Esophagus mucosa (tissue), 1 donor: Measurements from ENCODE around the gene LCN2. TPM values are rescaled to one million over a fixed set of nuclear protein-coding genes. Genes with fewer than 3 reads are reported as not detected.
A peak's percentile ranks its signal among the peaks of the same experiment; 100 is the strongest.

Source experiments
- ATAC-seq: fragments of 200-7000 bp; cut with Tn5 transposase; one replicate; pipeline ENCODE4 v1.9.1; 2020
- total RNA-seq: library from RNA; stranded (reverse); gene quantifications from one replicate; pipeline ENCODE4 v1.2.4, GENCODE V29; 2023
- donor health status: DM: yes; HTN: yes; CAD: no.

LCN2 gene
- total RNA-seq, 1 donor from 2014 or later: 525 TPM

- ATAC-seq: peak; percentile 4
Observed at GRCh38 chr9:128150594-128151308, 1.5 kb downstream of the LCN2 start.

DNA sequence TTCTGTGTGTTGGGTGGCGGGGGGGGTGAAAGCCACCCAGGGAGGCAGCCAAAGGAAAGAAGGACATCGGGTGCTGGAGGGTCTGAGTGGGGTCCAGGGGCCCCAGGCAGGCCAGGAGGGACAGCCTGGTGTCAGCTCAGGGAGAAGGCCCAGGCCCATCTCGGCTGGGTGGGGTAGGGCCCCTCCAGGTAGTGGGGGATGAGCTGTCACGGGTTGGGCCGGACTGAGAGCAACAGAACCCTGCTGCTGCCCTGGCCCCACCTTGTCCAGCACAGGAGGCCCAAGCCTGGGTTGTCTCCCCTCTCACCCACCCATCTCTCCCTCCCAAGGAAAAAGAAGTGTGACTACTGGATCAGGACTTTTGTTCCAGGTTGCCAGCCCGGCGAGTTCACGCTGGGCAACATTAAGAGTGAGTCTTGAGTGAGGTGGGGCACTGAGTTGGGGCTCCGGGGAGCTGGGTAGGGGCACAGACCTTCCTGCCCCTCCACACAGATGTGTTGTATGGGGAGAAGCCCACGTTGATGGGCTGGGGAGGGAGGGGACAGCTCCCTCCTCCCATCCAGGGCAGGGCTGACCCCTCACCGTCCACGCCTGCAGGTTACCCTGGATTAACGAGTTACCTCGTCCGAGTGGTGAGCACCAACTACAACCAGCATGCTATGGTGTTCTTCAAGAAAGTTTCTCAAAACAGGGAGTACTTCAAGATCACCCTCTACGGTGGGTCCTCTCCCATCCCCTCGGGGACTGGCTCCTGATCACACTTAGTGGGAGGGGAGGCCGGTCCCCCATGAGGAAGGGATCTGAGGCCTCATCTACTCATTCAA lies 2.3 kb downstream of the LCN2 start:
- no peak for ATAC-seq

- ATAC-seq: no peak
Observed at GRCh38 chr9:128152133-128153059, 3.1 kb downstream of the LCN2 start.

DNA sequence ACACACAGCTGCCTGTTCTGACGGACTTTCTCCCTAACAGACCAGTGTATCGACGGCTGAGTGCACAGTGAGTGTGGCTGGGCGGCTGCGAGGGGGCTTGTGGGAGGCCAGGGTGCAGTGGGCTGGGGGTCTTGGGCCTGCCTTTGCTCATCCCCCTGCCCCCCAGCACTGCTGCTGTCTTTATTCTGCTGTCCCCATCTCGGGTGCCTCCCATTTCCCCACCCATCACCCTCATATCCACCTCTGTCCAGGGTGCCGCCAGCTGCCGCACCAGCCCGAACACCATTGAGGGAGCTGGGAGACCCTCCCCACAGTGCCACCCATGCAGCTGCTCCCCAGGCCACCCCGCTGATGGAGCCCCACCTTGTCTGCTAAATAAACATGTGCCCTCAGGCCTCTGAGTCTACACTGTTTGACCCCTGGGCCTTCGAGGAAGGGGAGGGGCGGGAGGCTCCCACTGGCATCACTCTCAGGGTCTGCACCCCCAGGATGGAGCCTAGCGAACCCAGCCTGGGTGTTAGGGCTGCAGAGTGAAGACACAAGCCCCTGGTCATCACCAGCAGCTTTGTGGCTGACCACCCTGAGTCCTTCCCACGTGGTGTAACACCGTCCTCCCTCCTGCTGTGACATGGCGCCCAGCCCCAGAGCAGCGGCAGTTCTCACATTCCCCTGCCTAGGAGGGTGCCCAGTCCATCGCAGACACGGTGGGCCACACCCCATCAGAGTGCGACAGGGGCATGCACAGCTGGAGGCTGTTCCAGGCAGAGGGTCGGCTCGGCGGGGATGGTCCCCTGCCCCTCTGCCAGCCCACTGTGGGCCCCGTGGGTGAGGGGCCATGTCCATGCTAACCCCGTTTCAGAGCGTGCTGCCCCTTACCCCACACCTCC lies 4.0 kb downstream of the LCN2 start:
- no peak for ATAC-seq

- ATAC-seq: no peak
Observed at GRCh38 chr9:128153947-128154695, 4.9 kb downstream of the LCN2 start.

DNA sequence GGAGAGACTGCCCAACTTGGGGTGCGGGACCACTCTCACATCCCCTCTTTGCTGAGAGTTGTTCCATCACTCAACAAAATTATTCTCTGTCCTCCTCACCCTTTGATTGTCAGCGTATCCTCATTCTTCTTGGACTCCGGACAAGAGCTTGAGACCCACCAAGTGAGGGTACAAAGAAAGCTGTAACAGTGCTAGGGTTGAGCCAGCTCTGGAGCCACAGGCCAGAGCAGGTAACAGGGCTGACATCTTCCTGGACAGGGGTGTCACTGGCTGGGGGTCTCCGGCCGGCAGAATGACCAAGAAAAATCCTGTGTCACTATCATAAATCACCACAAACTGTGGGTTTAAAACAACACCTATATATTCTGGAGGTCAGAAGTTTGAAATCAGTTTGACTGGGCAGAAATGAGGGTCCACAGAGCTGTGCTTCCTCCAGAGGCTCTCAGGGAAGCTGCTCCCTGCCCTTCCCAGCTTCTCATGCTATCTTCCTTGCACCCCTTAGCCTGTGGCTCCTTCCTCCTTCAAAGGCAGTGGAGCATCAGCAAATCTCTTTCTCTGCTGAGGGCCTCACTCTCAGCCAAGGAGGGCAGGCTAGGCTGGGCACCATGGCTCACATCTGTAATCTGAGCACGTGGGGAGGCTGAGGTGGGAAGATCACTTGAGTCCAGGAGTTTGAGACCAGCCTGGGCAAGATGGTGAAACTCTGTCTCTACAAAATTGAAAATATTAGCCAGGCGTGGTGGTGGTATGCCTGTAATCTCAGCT lies 6.7 kb downstream of the LCN2 start:
- no peak for ATAC-seq

DNA sequence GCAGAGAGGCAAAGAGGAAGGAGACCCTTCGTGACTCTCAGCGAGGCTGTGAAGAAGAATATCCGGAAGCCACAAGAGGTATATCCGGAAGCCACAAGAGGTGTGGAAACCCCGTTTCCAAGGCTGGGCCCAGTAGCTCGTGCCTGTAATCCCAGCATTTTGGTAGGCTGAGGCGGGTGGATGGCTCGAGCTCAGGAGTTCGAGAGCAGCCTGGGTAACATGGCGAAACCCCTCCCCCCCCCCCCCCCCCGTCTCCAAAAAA lies 10.2 kb downstream of the LCN2 start:
- peak; percentile 2 for ATAC-seq

DNA sequence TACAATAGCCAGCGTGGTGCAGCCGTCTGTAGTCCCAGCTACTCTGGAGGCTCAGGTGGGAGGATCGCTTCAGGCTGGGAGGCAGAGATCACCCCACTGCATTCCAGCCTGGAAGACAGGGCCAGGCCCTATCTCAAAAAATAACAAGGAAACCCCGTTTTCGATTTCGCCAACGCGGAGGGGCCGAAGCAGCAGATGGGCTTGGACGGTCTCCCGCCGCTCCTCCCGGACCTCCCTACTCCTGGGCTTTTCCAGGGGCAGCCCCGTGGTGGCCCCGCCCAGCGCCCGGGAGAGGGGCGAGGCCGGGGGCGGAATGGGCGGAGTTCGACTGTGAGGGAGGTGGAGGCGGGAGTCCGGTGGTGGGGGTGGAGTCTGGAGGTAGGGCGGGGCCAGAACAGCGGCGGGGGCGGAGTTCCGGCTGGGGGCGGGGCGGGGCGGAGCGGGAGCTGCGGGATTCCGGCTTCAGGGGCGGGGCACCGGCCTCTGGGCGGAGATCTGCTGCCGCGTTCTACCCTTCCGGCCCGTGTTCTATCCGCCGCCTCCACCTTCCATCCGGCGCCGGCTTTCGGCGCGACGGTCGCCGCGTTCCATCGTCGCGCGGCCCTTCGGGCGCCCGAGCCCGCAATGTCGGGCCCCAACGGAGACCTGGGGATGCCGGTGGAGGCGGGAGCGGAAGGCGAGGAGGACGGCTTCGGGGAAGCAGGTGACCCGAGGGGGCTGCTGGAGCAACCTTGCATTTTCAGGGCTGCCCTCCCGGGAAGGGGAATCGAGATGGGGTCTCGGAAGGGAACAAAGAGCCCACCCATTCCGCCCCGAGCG lies 10.7 kb downstream of the LCN2 start, which contains the start of gene BBLN:
Gene BBLN, plus strand, starts transcription at position 482 of the 819 bp plus-strand sequence. Its CDS starts 143 bp downstream, at position 625.
- ATAC-seq: peak; percentile 90

DNA sequence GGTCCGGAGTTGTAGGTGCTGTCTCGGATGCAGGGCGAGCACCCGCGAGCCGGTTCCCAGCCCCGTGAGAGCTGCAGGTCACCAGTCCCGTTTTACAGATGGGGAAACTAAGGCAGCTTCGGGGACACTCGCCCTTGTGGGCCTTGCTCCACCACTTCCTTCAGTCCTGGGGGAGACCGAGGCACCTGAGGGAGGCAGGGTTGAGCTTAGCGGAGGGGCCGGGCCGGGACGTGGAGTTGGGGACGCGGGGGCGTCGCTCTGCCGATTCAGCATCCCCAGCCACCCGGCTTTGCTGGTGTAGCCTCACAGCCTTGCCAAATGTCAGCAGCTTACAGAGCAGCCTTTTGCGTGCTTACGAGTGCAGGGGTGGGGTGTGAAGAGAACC lies 11.3 kb downstream of the LCN2 start:
- peak; percentile 1 for ATAC-seq

DNA sequence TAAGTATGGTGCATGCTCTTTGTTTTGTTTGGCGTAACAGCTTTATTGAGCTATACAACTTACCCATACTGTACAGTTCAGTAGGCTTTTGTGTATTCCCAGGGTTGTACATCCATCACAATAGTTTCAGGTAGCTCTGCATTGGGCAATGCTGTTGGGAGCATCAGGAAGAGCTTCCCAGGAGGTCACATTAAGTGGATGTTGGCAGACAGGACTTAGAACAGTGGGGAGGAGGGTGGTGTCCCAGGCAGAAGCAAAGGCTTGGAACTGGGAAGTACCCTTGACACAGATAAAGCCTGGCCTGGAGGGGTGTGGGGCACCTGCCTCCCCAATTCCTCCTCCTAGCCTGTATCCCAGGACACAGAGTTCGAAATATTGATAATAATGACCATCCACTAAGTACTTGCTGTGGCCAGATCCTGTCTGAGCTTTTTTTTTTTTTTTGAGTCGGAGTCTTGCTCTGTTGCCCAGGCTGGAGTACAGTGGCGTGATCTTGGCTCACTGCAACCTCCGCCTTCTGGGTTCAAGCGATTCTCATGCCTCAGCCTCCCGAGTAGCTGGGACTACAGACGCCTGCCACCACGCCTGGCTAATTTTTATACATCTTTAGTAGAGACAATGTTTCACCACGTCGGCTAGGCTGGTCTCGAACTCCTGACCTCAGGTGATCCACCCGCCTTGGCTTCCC lies 12.1 kb downstream of the LCN2 start:
- no peak for ATAC-seq

- no peak for ATAC-seq
Observed at GRCh38 chr9:128162215-128163026, 13.2 kb downstream of the LCN2 start.

GRCh38 chr9:128163027-128163515 lies 13.8 kb downstream of the LCN2 start:
- ATAC-seq: no peak

DNA sequence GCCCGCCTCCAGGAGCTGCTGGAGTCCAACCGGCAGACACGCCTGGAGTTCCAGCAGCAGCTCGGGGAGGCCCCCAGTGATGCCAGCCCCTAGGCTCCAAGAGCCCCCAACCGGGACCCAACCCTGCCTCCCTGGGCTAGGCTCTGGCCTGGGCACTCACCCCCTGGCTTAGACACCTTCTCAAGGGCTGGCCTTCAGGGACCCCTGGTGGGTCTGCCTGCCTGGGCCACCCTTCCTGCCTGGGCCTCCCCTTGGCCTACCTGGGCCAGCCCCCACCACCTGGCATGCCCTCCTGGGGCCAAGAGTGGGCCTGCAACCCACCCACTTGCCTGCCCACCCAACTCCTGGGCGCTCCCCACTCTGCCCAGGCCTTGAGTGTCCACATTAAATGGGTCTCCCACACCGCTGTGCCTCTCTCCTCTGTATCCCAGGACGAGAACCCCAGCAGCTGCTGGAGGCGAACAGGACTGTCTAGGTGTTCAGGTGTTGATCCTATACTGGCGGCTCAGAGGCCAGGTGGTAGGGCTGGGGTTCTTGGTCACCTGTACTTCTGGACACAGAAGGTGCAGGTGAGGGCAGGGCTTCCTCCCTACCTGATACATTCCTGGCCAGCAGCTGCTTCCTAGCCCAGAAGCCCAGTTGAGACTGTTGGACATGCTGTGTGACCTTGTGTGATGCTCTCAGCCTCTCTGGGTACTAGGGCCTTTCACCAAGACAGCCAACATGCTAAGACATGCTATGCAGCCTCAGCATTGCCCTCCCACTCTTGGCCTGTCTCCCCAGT lies 14.5 kb downstream of the LCN2 start:
- ATAC-seq: no peak

DNA sequence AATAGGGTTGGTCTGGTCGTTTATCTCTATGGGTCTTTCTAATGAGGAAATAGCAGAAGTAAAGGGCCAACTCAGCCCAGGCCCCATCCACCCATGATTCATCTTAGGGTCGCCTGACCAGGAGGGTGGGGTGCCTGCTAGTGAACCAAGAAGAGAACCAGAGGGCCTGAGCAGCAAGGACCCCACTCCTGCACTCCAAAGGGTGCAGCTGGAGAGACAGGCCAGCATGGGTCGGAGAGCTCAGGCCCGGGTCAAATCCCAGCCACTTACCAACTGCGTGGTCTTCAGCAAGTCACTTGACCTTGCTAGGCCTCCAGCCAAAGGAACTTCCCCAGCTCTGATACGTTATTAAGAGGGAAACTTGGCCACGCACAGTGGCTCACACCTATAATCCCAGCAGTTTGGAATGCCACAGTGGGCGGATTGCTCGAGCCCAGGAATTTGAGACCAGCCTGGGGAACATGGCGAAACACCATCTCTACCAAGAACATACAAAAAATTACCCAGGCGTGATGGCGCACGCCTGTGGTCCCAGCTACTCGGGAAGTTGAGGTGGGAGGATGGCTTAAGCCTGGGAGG lies 15.1 kb downstream of the LCN2 start:
- no peak for ATAC-seq

- ATAC-seq: no peak
Observed at GRCh38 chr9:128166169-128166568, 16.9 kb downstream of the LCN2 start.

DNA sequence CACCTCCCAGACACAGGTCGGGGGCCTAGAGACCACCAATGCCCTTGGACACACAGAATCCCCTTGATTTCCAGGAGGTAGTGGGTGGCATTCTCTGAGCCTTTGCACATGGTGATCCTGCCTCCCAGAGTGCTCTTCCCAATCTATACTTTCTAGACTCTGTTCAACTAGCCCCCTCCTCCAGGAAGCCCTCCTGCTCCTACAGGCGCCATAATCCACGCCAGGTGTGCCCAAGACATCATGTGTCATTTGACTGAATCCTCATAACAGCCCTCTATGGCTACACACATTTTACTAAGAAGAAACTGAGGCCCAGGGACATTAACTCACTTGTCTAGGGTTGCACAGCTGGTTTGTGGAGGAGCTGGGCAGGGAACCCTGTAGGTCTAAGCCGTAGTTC lies 18.0 kb downstream of the LCN2 start:
- ATAC-seq: no peak
